ENCODE results near the gene COMMD6.

COMMD6 gene

GRCh38 chr13:75569576-75569975, 31.9 kb upstream of the COMMD6 start:
- no peaks in the 10 kb centered on the region for H3K9me3 ChIP-seq
- H3K36me3 ChIP-seq, result peaks cover 26 to 53% (median 51%) of the 10 kb centered on the region in 3 donors
- H3K27me3 ChIP-seq, result no peaks in the 10 kb centered on the region
- no peak for DNase-seq
- H3K4me1 ChIP-seq, result no peaks in the 10 kb centered on the region
- no peak overlapping the region for H3K27ac ChIP-seq
- no peak overlapping the region for H3K4me3 ChIP-seq
- TF ChIP-seq CTCF (IDR thresholded peaks at IDR 0.05), result no peak
- intact Hi-C loops (cut with DNase I; ENCODE audit: low total_unique reads), result no loop called here

- no peak overlapping the region for H3K4me3 ChIP-seq
- H3K9me3 ChIP-seq, result no peaks in the 10 kb centered on the region
- H3K27ac ChIP-seq, result no peak overlapping the region
- peak in 1 of 2 experiments; percentile 5 for TF ChIP-seq CTCF (IDR thresholded peaks at IDR 0.05)
- H3K36me3 ChIP-seq, result peaks cover 26 to 37% (median 33%) of the 10 kb centered on the region in 3 donors
- no peaks in the 10 kb centered on the region for H3K4me1 ChIP-seq
- intact Hi-C loops (cut with DNase I; ENCODE audit: low total_unique reads), result no loop called here
- DNase-seq, result no peak
- H3K27me3 ChIP-seq, result no peaks in the 10 kb centered on the region
These were observed 29.0 kb upstream of the COMMD6 start for GRCh38 chr13:75566658-75567057.

DNA sequence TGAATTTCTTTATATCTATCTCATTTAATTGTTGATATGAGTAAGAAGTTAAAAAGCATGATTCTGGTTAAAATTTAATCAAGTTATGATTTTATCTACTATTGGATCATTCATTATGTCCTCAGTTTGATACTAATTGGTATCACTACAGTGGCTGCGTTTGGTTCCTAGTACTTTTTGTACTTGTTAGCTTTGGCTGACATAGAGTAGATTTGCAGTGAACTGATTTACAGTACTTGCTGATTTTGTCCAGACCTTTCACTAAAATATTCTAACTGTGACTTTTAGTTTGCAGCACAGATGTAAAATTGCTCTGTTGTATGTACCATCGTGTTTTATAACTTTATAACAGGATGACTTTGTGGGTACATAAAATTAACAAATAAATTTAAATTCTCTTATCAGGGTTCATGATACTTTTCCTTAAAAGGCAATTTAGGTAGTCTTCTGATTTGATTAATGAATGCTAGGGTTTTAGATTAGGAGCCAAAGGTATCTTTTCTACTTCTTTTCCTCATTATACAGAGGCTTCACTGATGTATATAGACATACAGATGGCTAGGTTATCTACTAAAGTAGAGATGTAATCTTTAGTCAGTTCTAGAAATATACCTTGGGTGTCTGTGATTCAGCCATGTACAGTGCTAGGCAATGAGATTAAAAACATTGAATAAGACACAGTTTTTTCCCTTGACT, 20.7 kb upstream of the COMMD6 start:
- intact Hi-C loops (cut with DNase I; ENCODE audit: low total_unique reads), result no loop called here
- Histone ChIP-seq H3K4me3 (no peak overlapping the region), H3K27me3 (no peaks in the 10 kb centered on the region), H3K4me1 (peaks cover 0 to 11% (median 0%) of the 10 kb centered on the region in 4 donors), H3K27ac (peak overlapping the region in 1 of 2 donors; percentile 10), H3K36me3 (peaks cover 2 to 15% (median 4%) of the 10 kb centered on the region in 3 donors), H3K9me3 (no peaks in the 10 kb centered on the region)
- DNase-seq, result no peak
- TF ChIP-seq CTCF (IDR thresholded peaks at IDR 0.05), result no peak

DNA sequence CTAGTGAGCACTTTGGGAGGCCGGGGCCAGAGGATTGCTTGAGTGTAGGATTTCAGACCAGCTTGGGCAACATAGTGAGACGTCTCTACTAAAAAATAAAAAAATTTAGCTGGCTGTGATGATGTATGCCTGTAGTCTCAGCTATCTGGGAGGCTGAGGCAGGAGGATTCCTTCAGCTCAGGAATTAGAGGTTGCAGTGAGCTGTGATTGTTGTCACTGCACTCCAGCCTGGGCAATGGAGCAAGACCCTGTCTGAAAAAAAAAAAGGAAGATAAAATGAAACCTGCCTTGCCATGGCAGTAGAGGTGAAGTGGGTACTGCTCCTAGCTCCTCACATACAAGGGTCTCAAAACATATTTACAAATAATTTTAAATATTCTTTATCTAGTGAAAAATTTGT, 19.3 kb upstream of the COMMD6 start:
- no peak for TF ChIP-seq CTCF (IDR thresholded peaks at IDR 0.05)
- intact Hi-C loops (cut with DNase I; ENCODE audit: low total_unique reads), result no loop called here
- Histone ChIP-seq H3K36me3 (peaks cover 2 to 15% (median 4%) of the 10 kb centered on the region in 3 donors), H3K27me3 (no peaks in the 10 kb centered on the region), H3K4me1 (peaks cover 0 to 11% (median 1%) of the 10 kb centered on the region in 4 donors), H3K27ac (no peak overlapping the region), H3K9me3 (no peaks in the 10 kb centered on the region), H3K4me3 (no peak overlapping the region)
- no peak for DNase-seq

GRCh38 chr13:75555836-75556235, 18.2 kb upstream of the COMMD6 start:
- intact Hi-C loops (cut with DNase I; ENCODE audit: low total_unique reads), result no loop called here

More at GRCh38 chr13:75555836-75556235, 18.2 kb upstream of the COMMD6 start:
- no peaks in the 10 kb centered on the region for H3K27me3 ChIP-seq
- no peaks in the 10 kb centered on the region for H3K9me3 ChIP-seq
- H3K36me3 ChIP-seq, result peaks cover 1 to 12% (median 2%) of the 10 kb centered on the region in 3 donors
- H3K27ac ChIP-seq, result no peak overlapping the region
- TF ChIP-seq CTCF (IDR thresholded peaks at IDR 0.05), result no peak
- no peak for DNase-seq
- H3K4me3 ChIP-seq, result no peak overlapping the region
- H3K4me1 ChIP-seq, result peaks cover 0 to 16% (median 3%) of the 10 kb centered on the region in 4 donors
